Muscle layer of duodenum (tissue), 2 donors: ENCODE measurements around the gene MARCHF11.

ENCODE experiments used
- H3K27ac ChIP-seq: one replicate; pipeline ENCODE4 v1.7.0; 2013; ENCODE audit warnings: mild to moderate bottlenecking, low read length
- H3K27me3 ChIP-seq: one replicate; pipeline ENCODE4 v1.7.0; 2013; ENCODE audit warnings: low read depth, mild to moderate bottlenecking, control low read depth, low read length
- H3K36me3 ChIP-seq, 2 donors: one replicate each; pipeline ENCODE4 v1.7.0; 2013; ENCODE audit warnings: low read length in 2 of 2, control low read depth in 1 of 2, mild to moderate bottlenecking in 1 of 2; ENCODE audit not compliant: insufficient read depth in 2 of 2, control insufficient read depth in 1 of 2
- H3K4me1 ChIP-seq, 2 donors: one replicate each; pipeline ENCODE4 v1.7.0; 2013; ENCODE audit warnings: low read length in 2 of 2, mild to moderate bottlenecking in 2 of 2, control low read depth in 1 of 2, moderate library complexity in 1 of 2; ENCODE audit not compliant: insufficient read depth in 2 of 2, control insufficient read depth in 1 of 2
- H3K4me3 ChIP-seq, 2 donors: one replicate each; pipeline ENCODE4 v1.7.0; 2013; ENCODE audit warnings: low read length in 2 of 2, low read depth in 1 of 2, mild to moderate bottlenecking in 1 of 2
- H3K9me3 ChIP-seq, 2 donors: one replicate each; pipeline ENCODE4 v1.7.0; 2013; ENCODE audit warnings: low read length in 2 of 2, control low read depth in 1 of 2, mild to moderate bottlenecking in 1 of 2; ENCODE audit not compliant: control insufficient read depth in 1 of 2
- donor health status: healthy.

Gene MARCHF11

DNA sequence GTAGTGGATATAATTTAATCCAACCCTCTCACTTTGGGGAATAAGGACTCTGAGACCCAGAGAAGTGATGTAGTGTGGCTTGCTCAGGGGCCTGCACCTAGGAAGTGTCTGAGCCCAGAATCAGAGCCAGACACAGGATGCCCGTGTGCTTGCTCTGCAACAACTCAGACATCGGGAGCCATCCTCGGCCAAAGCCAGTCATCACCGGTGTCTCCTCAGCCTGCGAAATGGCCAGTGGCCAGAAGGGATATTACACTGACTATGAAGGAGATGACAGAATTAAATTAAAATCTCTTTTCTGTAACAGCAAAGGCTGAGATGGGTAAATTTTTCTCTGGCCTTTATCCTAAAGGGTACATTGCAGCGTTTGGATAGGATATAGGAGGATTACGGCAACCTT lies 102.9 kb downstream of the MARCHF11 start:
- Histone ChIP-seq H3K27ac (no peak overlapping the region), H3K27me3 (no peaks in the 10 kb centered on the region), H3K4me1 (no peaks in the 10 kb centered on the region), H3K9me3 (no peaks in the 10 kb centered on the region), H3K4me3 (no peak overlapping the region), H3K36me3 (no peaks in the 10 kb centered on the region)

DNA sequence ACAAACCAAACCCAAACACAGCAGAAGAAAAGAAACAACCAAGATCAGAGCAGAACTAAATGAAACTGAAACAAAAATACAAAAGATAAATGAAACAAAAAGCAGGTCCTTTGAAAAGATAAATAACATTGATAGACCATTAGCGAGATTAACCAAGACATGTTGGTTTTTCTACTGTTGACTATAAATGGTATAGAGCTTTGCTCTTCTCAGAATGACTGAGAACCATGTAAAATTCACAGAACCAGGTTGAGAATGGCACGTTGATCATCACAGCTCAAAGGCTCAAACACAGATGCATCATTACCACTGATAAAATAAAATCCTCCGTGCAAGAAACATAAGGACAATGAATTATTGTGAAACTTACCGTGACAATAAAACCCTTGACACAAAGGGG lies 105.2 kb downstream of the MARCHF11 start:
- Histone ChIP-seq H3K27ac (no peak overlapping the region), H3K9me3 (no peaks in the 10 kb centered on the region), H3K4me1 (no peaks in the 10 kb centered on the region), H3K27me3 (no peaks in the 10 kb centered on the region), H3K4me3 (no peak overlapping the region), H3K36me3 (no peaks in the 10 kb centered on the region)

DNA sequence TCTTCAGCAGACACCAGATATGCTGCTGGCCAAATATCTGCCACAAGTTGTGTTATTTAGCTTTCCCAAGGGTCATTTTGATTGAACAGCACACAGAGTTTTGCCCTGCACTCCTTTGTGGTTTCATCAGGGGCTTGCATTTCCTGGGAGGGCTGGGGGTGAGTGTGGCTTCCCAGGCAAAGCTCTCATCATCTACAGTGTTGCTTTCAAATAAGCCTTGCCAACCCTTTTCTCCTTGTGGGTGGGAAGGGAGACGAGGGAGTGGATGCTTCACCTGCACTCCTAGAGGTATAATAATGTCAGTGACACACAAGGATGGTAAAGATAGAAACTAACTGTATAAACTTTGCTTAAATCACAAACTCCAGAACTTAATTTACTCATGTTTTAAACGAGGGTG lies 107.0 kb downstream of the MARCHF11 start:
- Histone ChIP-seq H3K4me1 (no peaks in the 10 kb centered on the region), H3K9me3 (no peaks in the 10 kb centered on the region), H3K36me3 (no peaks in the 10 kb centered on the region), H3K27me3 (no peaks in the 10 kb centered on the region), H3K4me3 (no peak overlapping the region), H3K27ac (no peak overlapping the region)

DNA sequence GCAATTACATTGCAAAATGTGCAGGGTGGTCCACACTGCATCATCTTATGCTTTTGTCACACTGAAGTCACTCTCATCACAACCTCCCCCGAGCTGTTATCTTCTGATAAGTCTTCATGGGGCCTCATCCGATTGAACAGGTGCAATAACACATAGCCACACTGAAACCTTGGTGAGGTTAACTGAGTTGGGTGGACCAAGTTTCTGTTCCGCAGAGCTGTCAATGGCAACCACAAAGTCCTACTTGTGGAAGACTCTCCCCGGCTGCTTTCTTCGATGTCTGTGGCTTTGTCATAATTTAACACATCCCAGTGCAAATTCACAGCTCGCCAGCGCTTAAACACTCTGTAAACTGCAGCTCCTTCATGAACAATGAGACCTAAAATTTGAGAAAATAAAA lies 112.2 kb downstream of the MARCHF11 start:
- Histone ChIP-seq H3K4me3 (no peak overlapping the region), H3K9me3 (no peaks in the 10 kb centered on the region), H3K27ac (no peak overlapping the region), H3K27me3 (no peaks in the 10 kb centered on the region), H3K4me1 (no peaks in the 10 kb centered on the region), H3K36me3 (no peaks in the 10 kb centered on the region)

DNA sequence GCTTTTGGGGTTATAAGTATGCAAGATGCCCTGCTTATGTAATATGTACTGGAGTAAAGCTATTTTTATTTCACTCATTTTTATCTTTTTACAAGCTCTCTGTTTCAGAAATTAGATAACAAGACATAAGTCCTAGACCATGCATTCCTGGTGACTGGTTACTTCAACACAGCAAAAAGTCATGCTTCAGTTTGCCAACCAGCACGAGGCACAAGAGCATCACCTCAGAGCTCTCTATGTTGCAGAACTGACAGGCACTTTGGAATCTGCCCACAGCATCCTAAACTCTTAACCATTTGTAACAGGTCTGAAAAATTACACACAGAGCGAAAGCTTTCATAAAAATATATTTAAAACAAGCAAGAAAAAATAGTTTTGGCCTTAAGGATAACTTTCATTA lies 112.8 kb downstream of the MARCHF11 start:
- no peaks in the 10 kb centered on the region for H3K36me3 ChIP-seq
- H3K9me3 ChIP-seq = no peaks in the 10 kb centered on the region
- no peak overlapping the region for H3K4me3 ChIP-seq
- H3K27ac ChIP-seq = no peak overlapping the region
- no peaks in the 10 kb centered on the region for H3K27me3 ChIP-seq
- no peaks in the 10 kb centered on the region for H3K4me1 ChIP-seq

DNA sequence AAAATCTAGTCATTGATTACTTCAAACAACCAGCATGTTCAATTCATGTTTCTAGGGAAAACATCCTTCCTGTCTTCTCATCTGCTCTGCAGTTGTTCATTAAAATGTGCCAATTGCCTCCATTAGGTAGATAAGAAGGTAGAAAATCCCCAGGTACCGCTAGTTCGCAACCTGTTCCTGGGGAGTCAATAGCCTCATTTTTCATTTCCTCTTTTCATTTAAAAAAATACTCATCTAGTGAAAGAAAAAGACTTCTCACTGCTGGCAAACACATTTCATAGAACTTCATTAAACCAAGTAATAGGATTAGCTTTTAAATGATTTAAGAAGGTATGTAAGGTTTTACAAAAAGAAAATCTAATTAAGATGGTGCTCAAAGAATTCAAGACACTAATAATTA lies 113.3 kb downstream of the MARCHF11 start:
- H3K4me1 ChIP-seq = no peaks in the 10 kb centered on the region
- H3K27me3 ChIP-seq = no peaks in the 10 kb centered on the region
- no peak overlapping the region for H3K4me3 ChIP-seq
- H3K27ac ChIP-seq = no peak overlapping the region
- no peaks in the 10 kb centered on the region for H3K9me3 ChIP-seq
- no peaks in the 10 kb centered on the region for H3K36me3 ChIP-seq

DNA sequence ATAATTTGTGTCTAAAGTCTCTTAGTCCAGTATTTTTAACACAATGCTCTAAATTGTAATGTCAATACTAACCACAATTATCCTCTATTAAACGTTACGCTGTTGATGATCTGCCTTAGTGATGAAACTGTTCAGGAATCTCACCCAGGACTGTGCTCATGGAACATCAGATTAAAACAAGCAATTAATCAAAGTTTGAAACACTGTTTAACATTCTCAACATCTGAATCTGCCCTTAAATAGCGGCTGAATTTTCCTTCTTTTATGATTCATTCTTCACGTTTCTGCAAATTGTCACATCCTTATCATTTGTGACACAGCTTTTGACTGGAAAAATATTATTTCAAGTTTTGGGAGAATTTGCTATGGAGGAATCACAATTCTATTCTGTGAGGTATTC lies 113.8 kb downstream of the MARCHF11 start:
- H3K4me3 ChIP-seq = no peak overlapping the region
- no peaks in the 10 kb centered on the region for H3K4me1 ChIP-seq
- no peak overlapping the region for H3K27ac ChIP-seq
- no peaks in the 10 kb centered on the region for H3K36me3 ChIP-seq
- H3K27me3 ChIP-seq = no peaks in the 10 kb centered on the region
- no peaks in the 10 kb centered on the region for H3K9me3 ChIP-seq

DNA sequence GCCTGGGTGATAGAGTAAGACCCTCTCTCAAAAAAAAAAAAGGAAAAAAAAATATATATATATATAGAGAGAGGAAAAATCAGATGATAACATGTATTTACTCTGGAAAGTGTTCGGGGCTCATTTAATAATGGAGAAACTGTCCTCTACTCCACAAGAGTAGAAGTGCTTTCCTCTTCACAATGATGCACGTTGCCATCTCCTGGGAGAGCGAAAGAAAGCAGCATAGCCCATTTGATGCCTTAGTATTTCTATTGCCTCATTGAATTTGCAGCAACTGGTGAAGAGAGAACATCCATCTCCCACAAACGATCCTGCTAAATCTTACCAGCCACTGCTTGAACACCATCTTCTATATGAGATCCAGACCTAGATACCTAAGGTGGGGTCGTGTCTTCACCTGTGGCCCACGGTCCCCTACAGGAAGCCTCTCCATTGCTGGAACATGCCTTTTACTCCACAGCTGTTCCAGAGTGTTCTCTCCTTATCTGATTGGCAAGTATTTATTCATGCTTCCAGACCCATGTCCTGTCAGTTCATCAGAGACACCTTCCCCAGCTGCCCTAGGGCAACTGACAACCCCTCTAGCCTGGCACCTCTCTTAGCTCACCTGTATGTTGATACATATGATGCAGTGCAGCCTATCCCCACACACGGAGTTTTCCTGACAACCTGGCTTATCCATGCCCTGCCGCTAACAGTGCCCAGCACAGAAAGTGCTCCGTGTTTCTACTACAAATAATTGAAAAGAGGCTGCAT lies 115.3 kb downstream of the MARCHF11 start:
- Histone ChIP-seq H3K27ac (no peak overlapping the region), H3K36me3 (no peaks in the 10 kb centered on the region), H3K4me3 (no peak overlapping the region), H3K4me1 (no peaks in the 10 kb centered on the region), H3K9me3 (no peaks in the 10 kb centered on the region), H3K27me3 (no peaks in the 10 kb centered on the region)

DNA sequence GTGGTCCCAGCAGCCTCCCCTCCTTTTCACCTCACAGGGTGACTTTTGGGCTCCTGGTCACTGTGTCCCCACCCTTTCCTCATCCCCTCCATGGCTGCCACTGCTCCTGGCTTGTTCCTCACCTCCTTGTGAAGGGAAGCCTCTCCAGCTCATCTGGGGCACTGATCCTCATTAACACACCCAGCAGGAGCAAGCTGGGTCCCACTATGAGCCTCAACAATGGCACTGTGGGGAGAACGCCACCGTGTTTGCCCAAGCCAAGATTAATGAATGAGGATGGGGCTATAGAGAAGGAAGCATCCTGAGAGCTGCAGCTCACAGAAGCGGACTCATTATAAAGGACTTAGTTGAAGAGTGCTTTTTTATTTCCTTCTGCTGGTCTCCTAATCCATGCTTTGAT lies 118.4 kb downstream of the MARCHF11 start:
- H3K36me3 ChIP-seq = no peaks in the 10 kb centered on the region
- H3K4me3 ChIP-seq = no peak overlapping the region
- no peaks in the 10 kb centered on the region for H3K4me1 ChIP-seq
- H3K27me3 ChIP-seq = no peaks in the 10 kb centered on the region
- no peaks in the 10 kb centered on the region for H3K9me3 ChIP-seq
- no peak overlapping the region for H3K27ac ChIP-seq

DNA sequence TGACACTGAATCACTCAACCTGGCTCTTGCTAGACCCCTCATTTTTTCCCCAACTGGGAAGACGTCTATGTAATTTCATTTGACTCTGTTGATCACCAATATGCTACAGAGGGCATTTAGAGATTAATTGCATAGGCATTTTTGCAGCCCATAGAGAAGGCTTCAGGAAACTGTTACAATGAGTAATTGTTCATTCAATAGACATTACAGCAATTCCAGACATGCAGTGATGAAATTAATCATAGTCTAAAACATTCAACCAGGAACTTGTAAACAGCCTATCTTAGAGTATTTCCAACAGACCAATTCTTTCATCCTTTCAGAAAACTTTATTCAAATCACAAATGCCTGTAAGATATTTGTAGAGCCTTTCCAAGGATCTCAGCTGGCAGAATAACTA lies 122.3 kb downstream of the MARCHF11 start:
- no peaks in the 10 kb centered on the region for H3K9me3 ChIP-seq
- H3K4me3 ChIP-seq = no peak overlapping the region
- no peaks in the 10 kb centered on the region for H3K27me3 ChIP-seq
- no peaks in the 10 kb centered on the region for H3K4me1 ChIP-seq
- no peak overlapping the region for H3K27ac ChIP-seq
- no peaks in the 10 kb centered on the region for H3K36me3 ChIP-seq

DNA sequence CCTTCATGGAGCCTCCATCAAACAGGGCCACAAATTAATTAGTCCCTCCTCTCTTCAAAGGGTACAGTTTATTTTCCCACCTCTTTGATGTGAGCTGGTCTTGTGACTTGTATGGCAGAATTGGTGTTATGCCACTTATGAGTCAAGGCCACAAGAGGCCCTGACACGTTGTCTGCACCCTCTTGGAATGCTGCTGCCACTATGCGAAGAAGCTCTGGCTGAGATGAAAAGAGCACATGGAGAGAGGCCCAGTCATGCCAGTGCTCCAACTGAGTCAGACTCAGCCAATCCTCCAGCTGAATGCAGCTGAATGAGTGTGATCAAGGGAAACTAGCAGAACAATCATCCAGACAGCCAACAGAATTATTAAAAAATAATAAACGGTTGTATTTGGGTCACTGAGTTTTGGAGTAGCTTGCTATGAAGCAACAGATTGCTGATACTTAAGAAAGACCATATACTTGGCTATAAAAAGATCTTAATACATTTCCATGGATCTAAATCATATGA lies 128.3 kb downstream of the MARCHF11 start:
- Histone ChIP-seq H3K27ac (no peak overlapping the region), H3K9me3 (peaks cover 0 to 2% of the 10 kb centered on the region in 2 donors), H3K4me1 (no peaks in the 10 kb centered on the region), H3K36me3 (no peaks in the 10 kb centered on the region), H3K27me3 (no peaks in the 10 kb centered on the region), H3K4me3 (no peak overlapping the region)

DNA sequence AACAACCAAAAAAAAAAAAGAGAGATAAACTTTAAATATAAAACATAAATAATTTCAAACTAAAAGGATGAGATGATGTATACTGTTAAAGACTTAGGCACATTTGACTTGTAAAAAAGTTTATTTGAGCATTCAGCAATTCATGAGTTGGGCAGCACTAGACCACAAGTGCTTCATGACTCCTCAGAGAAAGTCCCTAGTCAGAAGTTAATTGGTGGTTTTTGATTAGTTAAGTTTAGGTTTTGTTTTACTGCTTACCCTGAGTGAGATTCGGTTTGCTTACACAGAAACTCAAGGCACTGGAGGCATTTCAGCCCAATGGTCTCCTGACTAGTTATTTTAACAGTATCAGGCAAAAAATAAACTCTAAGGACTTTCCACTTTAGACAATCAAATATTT lies 129.2 kb downstream of the MARCHF11 start:
- Histone ChIP-seq H3K4me3 (no peak overlapping the region), H3K27me3 (no peaks in the 10 kb centered on the region), H3K4me1 (no peaks in the 10 kb centered on the region), H3K9me3 (peaks cover 0 to 2% of the 10 kb centered on the region in 2 donors), H3K27ac (no peak overlapping the region), H3K36me3 (no peaks in the 10 kb centered on the region)
